HepG2 (cell line): ENCODE data around the gene SHLD1. TPM values are rescaled to one million over a fixed set of nuclear protein-coding genes. Genes with fewer than 3 reads are reported as not detected.
A peak's percentile ranks its signal among the peaks of the same experiment; 100 is the strongest.

Experiments used
- ARNT2 ChIP-seq: sonication (generic); formaldehyde crosslinking; IDR thresholded peaks from 2 replicates; pipeline ENCODE4 v1.8.0; 2022; ENCODE audit warnings: mild to moderate bottlenecking, low read depth, missing genetic modification reagents, moderate library complexity
- BRF2 ChIP-seq: sonication (generic); formaldehyde crosslinking; IDR thresholded peaks from 2 replicates; pipeline ENCODE4 v1.8.1; 2022; ENCODE audit warnings: mild to moderate bottlenecking, missing genetic modification reagents
- ERF ChIP-seq: IDR thresholded peaks from 2 replicates; pipeline ENCODE4 v1.6.1; 2018; ENCODE audit warnings: missing biosample characterization, missing genetic modification reagents
- FOXP4 ChIP-seq: sonication (generic); formaldehyde crosslinking; IDR thresholded peaks from 2 replicates; pipeline ENCODE4 v1.4.0; 2020; ENCODE audit warnings: missing genetic modification reagents
- ISL2 ChIP-seq: sonication (generic); formaldehyde crosslinking; IDR thresholded peaks from 2 replicates; pipeline ENCODE4 v1.5.0; 2020; ENCODE audit warnings: missing genetic modification reagents
- NR0B2 ChIP-seq: sonication (generic); formaldehyde crosslinking; IDR thresholded peaks from 2 replicates; pipeline ENCODE4 v1.4.0; 2020; ENCODE audit warnings: mild to moderate bottlenecking, missing genetic modification reagents
- NR2F6 ChIP-seq, 2 experiments: IDR thresholded peaks; 2 replicates each; pipeline ENCODE4 v1.6.1; 2016; ENCODE audit warnings: antibody characterized with exemption in 1 of 2, mild to moderate bottlenecking in 1 of 2
- PCBP2 ChIP-seq: fragments of 200-400 bp; formaldehyde crosslinking; optimal IDR thresholded peaks from 2 replicates; pipeline ENCODE3; 2018; ENCODE audit warnings: low read length, low read depth; ENCODE audit not compliant: poor library complexity, severe bottlenecking
- SNAPC2 ChIP-seq: sonication (generic); formaldehyde crosslinking; IDR thresholded peaks from 2 replicates; pipeline ENCODE4 v1.8.1; 2022; ENCODE audit warnings: mild to moderate bottlenecking, missing genetic modification reagents
- TAF15 ChIP-seq: fragments of 200-400 bp; formaldehyde crosslinking; IDR thresholded peaks from one replicate; pipeline ENCODE4 v1.6.1; 2018; ENCODE audit warnings: mild to moderate bottlenecking, low read depth, low read length; ENCODE audit not compliant: poor library complexity, severe bottlenecking
- TCF7 ChIP-seq: sonication (generic); IDR thresholded peaks from 2 replicates; pipeline ENCODE4 v1.6.1; 2016; ENCODE audit warnings: antibody characterized with exemption, low read depth
- TFDP2 ChIP-seq: sonication (generic); formaldehyde crosslinking; IDR thresholded peaks from 2 replicates; pipeline ENCODE4 v1.4.0; 2020; ENCODE audit warnings: missing genetic modification reagents
- ZEB1 ChIP-seq: IDR thresholded peaks from 2 replicates; pipeline ENCODE4 v1.6.1; 2012; ENCODE audit warnings: mild to moderate bottlenecking, low read depth, inconsistent platforms; ENCODE audit not compliant: insufficient replicate concordance
- ZMAT5 ChIP-seq: sonication (generic); formaldehyde crosslinking; IDR thresholded peaks from 2 replicates; pipeline ENCODE4 v1.5.0; 2020; ENCODE audit warnings: mild to moderate bottlenecking, low read depth, missing genetic modification reagents, borderline replicate concordance
- ZNF225 ChIP-seq: sonication (generic); formaldehyde crosslinking; IDR thresholded peaks from 2 replicates; pipeline ENCODE4 v1.4.0; 2020; ENCODE audit warnings: mild to moderate bottlenecking, missing genetic modification reagents
- ZNF264 ChIP-seq: sonication (generic); formaldehyde crosslinking; IDR thresholded peaks from 2 replicates; pipeline ENCODE4 v1.4.0; 2020; ENCODE audit warnings: missing genetic modification reagents
- ZNF326 ChIP-seq: sonication (generic); formaldehyde crosslinking; IDR thresholded peaks from 2 replicates; pipeline ENCODE4 v1.4.0; 2020; ENCODE audit warnings: missing genetic modification reagents, borderline replicate concordance
- ZNF572 ChIP-seq: sonication (generic); formaldehyde crosslinking; IDR thresholded peaks from 2 replicates; pipeline ENCODE4 v1.5.1; 2020; ENCODE audit warnings: mild to moderate bottlenecking, missing genetic modification reagents
- ZNF629 ChIP-seq: sonication (generic); formaldehyde crosslinking; conservative IDR thresholded peaks from 2 replicates; pipeline ENCODE4 v1.5.0; 2020; ENCODE audit warnings: missing genetic modification reagents
- ZNF670 ChIP-seq: sonication (generic); formaldehyde crosslinking; IDR thresholded peaks from 2 replicates; pipeline ENCODE4 v1.8.0; 2022; ENCODE audit warnings: mild to moderate bottlenecking, missing genetic modification reagents, borderline replicate concordance
- ZNF709 ChIP-seq: sonication (generic); formaldehyde crosslinking; IDR thresholded peaks from 2 replicates; pipeline ENCODE4 v1.5.0; 2020; ENCODE audit warnings: mild to moderate bottlenecking, missing genetic modification reagents
- ZNF746 ChIP-seq: sonication (generic); formaldehyde crosslinking; IDR thresholded peaks from 2 replicates; pipeline ENCODE4 v1.8.0; 2022; ENCODE audit warnings: mild to moderate bottlenecking, missing genetic modification reagents
- ZNF800 ChIP-seq: sonication (generic); formaldehyde crosslinking; IDR thresholded peaks from 2 replicates; pipeline ENCODE4 v1.4.0; 2020; ENCODE audit warnings: missing genetic modification reagents
- ZSCAN9 ChIP-seq: IDR thresholded peaks from 2 replicates; pipeline ENCODE4 v1.6.1; 2016; ENCODE audit warnings: borderline replicate concordance
- polyA plus RNA-seq, 8 experiments: library from polyadenylated mRNA; depleted of rRNA in 3 of 8; stranded (reverse) in 7 of 8; unstranded in 1 of 8; fragments of >200 nt; fragmentation: Illumina TruSeq in 4 of 8; extraction: Trizol in 4 of 8; gene quantifications; 2 replicates each; pipeline versions ENCODE4 v1.2.1 to v1.2.3, GENCODE V29; 2011 to 2016; ENCODE audit warnings: low read depth in 4 of 8, missing spikeins in 1 of 8, mixed read lengths in 1 of 8; ENCODE audit not compliant: insufficient read depth in 1 of 8
- total RNA-seq, 5 experiments: library from RNA; depleted of rRNA; stranded (reverse); fragments of >200 nt; fragmentation: Illumina TruSeq; extraction: Trizol; gene quantifications; 2 replicates each; pipeline ENCODE4 v1.2.3, GENCODE V29; 2016; ENCODE audit warnings: low read depth in 1 of 5

The SHLD1 gene
- total and polyA plus RNA-seq, 2 of the 13 experiments (the other 11 are each of a cell fraction or from before 2014, with no cell fraction given), result 8.9 to 10.0 TPM

- TF ChIP-seq ZNF746 (no peak), ISL2 (CRISPR knock-in tag) (peak; percentile 83), ZNF326 (CRISPR knock-in tag) (no peak), ZNF670 (peak; percentile 85; the same call in 1 of the 2 replicates), NR0B2 (CRISPR knock-in tag) (no peak), ARNT2 (CRISPR knock-in tag) (peak; percentile 60), NR2F6 (IDR thresholded peaks at IDR 0.05) (peak; percentile 75), NR2F6 (CRISPR knock-in tag; IDR thresholded peaks at IDR 0.05) (peak; percentile 93), TAF15 (no peak), TFDP2 (CRISPR knock-in tag) (peak; percentile 71), ZEB1 (no peak), ZNF800 (CRISPR knock-in tag) (peak; percentile 66), ERF (CRISPR knock-in tag) (peak; percentile 88), ZNF629 (CRISPR knock-in tag) (peak; percentile 55; the same call in 1 of the 2 replicates), PCBP2 (no peak), ZNF572 (CRISPR knock-in tag) (no peak), SNAPC2 (CRISPR knock-in tag) (no peak), ZSCAN9 (CRISPR knock-in tag) (peak; percentile 90), TCF7 (peak; percentile 31; the same call in 1 of the 2 replicates), BRF2 (CRISPR knock-in tag) (no peak), ZNF225 (CRISPR knock-in tag) (peak; percentile 61; the same call in 1 of the 2 replicates), ZNF264 (CRISPR knock-in tag) (peak; percentile 76; the same call in 1 of the 2 replicates), ZMAT5 (no peak), FOXP4 (peak; percentile 81), ZNF709 (no peak; the same call in 1 of the 2 replicates)
These were observed 71.5 kb downstream of the SHLD1 start (continued) for GRCh38 chr20:5821627-5822215.
